ENCODE measurements around the gene AP2A2.

DNA sequence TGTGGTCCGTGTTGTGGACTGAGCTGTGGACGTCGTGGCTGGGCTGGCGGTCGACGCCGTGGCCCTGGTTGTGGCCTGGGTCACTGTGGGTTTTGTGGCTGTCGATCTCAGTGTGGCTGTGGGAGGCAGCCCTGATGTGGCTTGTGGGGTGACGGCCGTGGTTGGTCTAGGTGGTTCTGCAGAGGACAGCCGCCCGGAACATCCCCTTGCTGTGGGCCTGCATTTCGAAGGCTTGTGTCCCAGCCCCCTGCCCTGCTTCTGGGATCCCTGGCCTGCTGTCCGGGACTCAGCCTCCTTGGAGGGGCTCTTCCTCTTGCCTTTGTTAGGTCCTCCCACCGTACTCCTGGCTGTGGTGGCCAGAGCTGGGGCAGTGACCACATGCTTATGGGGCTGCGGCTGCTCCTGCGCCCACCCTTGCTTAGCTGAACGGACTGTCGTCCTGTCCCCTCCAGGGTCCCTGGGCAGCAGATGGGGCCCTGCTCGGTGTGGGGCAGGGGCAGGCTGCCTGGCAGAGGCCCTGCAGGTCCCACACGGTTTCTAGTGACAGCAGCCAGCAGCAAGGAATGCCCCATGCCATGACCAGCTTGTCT is 93.7 kb downstream of the AP2A2 start:
- TF ChIP-seq, protein P1, sequence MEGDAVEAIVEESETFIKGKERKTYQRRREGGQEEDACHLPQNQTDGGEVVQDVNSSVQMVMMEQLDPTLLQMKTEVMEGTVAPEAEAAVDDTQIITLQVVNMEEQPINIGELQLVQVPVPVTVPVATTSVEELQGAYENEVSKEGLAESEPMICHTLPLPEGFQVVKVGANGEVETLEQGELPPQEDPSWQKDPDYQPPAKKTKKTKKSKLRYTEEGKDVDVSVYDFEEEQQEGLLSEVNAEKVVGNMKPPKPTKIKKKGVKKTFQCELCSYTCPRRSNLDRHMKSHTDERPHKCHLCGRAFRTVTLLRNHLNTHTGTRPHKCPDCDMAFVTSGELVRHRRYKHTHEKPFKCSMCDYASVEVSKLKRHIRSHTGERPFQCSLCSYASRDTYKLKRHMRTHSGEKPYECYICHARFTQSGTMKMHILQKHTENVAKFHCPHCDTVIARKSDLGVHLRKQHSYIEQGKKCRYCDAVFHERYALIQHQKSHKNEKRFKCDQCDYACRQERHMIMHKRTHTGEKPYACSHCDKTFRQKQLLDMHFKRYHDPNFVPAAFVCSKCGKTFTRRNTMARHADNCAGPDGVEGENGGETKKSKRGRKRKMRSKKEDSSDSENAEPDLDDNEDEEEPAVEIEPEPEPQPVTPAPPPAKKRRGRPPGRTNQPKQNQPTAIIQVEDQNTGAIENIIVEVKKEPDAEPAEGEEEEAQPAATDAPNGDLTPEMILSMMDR (conservative IDR thresholded peaks at IDR 0.05; ENCODE audit: low read length): no peak
- TF ChIP-seq EZH2phosphoT487 (IDR thresholded peaks at IDR 0.05; ENCODE audit: borderline replicate concordance): no peak

All from Loucy (cell line).